ENCODE results near the gene GSS.

DNA sequence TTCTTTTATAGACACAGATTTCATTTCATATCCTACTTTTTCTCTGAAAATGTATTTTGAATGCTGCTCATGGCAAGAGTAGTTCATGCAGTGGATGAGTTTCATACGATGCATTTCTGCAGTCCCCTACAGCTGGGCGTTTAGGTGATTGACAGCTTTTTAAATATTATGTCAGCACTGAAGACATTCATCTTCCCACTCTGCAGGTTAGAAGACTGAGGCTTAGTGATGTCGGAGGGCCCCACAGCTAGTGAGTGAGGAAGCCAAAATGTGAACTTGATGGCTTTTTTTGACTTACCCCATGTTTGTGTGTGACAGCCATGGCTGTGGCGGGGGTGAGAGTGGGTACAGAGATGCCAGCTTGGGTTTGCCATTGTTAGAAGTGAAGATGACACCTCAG, 33.5 kb upstream of the GSS start:
- TF ChIP-seq POLR2A (IDR thresholded peaks at IDR 0.05; ENCODE audit: low read length) (no peak), GATA1 (IDR thresholded peaks at IDR 0.05; ENCODE audit: low read depth, low read length) (no peak)

All from erythroblast (primary cell).